Non-pigmented ciliary epithelial cell (primary cell): ENCODE results near the gene PKD2.

Source experiments
- DNase-seq: peaks from one replicate; pipeline ENCODE4 v3.0.0-alpha.2; 2010; ENCODE audit warnings: low read depth

Gene PKD2

GRCh38 chr4:88007304-88008121 is at the start of gene PKD2:
Gene PKD2 (plus strand): TSS chr4:88007635. CDS start chr4:88007734, 99 bp downstream.
- no peak for DNase-seq

DNA sequence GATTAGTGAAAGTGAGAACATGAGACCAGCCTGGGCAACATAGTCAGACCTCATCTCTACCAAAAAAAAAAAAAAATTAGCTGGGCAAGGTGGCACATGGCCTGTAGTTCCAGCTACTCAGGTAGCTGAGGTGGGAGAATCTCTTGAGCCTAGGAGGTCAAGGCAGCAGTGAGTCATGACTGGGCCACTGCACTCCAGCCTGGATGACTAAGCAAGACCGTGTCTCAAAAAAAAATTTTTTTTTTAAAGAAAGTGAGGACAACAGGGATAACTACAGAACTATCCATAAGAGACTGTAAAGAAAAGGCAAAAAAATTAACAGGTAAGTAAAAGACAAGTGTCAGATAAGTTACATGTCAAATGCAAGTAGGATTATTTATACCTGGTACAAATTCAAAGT is 45.4 kb upstream of the PKD2 start:
- DNase-seq = no peak

GRCh38 chr4:87962398-87963146 is 44.9 kb upstream of the PKD2 start:
- no peak for DNase-seq

- no peak for DNase-seq
Observed at GRCh38 chr4:87965501-87965975, 41.9 kb upstream of the PKD2 start.

DNA sequence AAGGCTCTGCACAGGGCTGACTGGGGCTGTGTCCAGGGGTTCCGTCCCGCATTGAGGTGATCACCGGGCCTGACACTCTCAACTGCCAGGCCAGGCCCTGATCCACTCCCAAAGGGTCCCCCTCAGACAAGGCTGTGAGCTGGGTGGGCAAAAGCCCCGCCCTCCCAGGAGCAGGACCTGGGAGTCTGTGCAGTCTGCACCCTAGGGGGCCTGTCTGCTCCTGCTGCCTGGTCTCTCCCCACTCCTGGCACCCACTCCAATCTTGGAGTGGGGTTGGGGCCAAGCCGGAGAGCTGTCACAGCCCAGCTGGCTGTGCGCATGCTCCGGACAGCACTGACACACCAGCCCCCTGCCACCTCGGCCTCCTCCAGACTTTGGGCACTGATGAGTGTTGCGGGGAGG is 41.3 kb upstream of the PKD2 start:
- no peak for DNase-seq

DNA sequence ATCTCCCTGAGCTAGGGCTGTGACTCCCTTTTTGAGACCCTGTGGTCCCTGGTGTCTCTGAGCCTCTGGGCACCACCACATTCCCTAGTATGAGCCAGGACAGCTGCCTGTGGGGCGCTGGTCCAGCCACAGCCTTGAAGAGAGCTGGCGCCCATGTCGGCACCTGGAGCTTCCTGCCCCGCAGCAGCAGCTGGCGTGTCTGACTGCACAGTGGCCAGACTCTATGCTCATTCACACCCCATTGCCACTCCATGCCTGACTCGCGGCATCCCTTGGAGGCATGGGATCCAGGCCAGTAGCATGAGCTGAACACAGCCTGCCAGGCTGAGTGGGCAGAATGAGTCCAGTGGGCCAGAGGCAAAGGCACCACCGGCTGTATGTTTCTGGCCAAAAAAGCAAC is 40.2 kb upstream of the PKD2 start:
- no peak for DNase-seq

- no peak for DNase-seq
Observed at GRCh38 chr4:87970121-87970520, 37.3 kb upstream of the PKD2 start.

DNA sequence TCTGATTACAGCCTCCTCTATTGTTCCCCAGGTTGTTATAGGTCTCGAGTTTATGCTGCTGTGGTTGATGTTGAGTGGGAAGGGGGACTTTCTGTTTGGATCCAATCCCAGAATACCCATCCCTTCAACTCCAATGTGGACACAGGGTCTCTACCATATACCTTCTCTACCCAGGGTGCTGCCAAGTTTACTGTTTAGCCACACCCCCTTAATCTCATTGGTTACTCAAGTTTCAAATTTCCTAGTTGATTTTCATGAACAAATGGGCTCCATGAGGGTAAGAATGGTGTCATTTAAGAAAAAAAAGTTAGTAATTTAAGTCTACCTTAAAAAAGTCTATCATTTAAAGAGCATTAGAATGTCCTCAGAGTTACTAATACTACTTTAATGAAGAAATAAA is 35.6 kb upstream of the PKD2 start:
- DNase-seq = no peak

DNA sequence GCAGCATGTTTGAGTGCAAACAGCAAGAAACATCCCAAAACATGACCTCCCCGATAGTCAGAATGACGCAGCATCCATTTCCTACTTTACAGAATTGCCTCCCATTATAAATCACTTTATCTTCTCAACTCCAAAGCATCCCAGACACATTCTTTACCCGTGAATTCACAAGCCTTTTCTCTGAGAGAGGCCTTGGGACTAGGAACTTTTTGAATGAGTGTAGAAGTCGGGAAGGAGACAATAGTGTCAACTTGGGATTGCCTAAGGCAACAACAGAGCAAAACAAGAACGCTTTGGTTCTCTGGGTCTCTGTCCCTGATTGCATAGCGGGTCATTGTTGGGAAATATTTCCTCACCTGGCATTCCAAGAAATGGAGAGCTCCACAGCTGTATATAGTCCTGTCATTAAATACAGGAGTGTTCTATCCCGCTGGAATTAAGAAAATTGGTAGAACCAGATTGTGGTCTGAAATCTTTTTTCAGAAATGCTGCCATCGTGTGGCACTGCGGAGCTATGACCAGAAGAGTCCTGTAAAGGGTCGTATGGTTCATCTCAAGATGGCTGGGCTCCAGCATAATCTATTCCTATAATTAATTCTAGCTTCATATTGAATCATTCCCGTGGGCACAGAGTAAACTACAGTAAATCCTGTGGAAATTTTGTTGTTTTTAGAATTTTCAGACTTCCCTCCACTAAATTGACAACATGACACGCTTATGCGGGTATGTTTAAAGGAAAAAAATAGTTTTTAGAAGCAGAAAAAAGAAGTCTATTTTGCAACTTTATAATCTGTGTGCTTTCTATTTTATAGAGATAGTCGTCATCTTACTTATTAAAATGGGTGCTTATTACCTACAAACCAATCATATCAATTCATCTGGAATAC is 33.9 kb upstream of the PKD2 start:
- no peak for DNase-seq

GRCh38 chr4:87974856-87975462 is 32.5 kb upstream of the PKD2 start:
- DNase-seq = no peak

- DNase-seq = no peak
Observed at GRCh38 chr4:87975466-87975865, 32.0 kb upstream of the PKD2 start, which contains the start of gene SPP1. Gene SPP1 (plus strand): TSS chr4:87975714. CDS start chr4:87976896, 1,182 bp downstream.

GRCh38 chr4:87977521-87978278 is 29.7 kb upstream of the PKD2 start:
- DNase-seq = no peak

DNA sequence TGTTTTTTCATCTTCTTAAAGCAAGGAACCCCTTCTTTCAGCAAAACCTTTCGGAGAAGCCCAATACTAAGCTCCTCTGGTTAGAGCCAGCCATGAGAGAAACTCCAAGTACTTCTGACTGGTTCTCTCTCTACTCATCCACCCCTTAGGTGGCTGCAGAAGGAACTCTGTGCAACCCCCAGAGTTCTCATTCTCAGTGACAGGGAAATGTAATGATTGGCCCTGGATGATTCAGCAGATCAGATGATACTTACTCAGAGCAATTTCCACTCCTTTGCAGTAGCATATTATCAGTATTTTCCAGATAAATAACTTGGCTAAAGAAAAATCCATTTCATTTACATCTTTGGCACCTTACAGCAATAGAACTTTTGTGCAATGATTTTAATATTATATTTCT is 28.8 kb upstream of the PKD2 start:
- DNase-seq = no peak

DNA sequence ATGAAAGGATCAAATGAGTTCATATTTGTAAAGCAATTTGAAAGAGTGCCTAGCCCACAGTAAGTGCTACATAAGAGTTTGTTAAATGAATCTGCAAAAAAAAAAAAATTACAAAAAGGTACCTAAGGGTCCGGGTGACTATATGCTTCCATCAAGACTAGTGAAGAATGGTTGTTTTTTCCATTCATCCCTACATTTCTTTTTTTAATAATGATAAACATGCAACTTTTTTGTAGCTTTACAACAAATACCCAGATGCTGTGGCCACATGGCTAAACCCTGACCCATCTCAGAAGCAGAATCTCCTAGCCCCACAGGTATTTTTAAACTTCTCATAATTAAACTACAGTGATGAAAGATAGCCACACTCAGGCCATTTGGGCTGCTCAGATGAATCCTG is 27.6 kb upstream of the PKD2 start:
- no peak for DNase-seq

DNA sequence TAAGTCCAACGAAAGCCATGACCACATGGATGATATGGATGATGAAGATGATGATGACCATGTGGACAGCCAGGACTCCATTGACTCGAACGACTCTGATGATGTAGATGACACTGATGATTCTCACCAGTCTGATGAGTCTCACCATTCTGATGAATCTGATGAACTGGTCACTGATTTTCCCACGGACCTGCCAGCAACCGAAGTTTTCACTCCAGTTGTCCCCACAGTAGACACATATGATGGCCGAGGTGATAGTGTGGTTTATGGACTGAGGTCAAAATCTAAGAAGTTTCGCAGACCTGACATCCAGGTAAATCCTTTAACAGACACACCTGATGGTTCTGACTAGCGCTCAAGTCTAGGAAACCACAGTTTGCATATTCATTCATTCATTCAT is 25.9 kb upstream of the PKD2 start:
- DNase-seq = no peak

- DNase-seq = no peak
Observed at GRCh38 chr4:87982036-87982435, 25.4 kb upstream of the PKD2 start.

DNA sequence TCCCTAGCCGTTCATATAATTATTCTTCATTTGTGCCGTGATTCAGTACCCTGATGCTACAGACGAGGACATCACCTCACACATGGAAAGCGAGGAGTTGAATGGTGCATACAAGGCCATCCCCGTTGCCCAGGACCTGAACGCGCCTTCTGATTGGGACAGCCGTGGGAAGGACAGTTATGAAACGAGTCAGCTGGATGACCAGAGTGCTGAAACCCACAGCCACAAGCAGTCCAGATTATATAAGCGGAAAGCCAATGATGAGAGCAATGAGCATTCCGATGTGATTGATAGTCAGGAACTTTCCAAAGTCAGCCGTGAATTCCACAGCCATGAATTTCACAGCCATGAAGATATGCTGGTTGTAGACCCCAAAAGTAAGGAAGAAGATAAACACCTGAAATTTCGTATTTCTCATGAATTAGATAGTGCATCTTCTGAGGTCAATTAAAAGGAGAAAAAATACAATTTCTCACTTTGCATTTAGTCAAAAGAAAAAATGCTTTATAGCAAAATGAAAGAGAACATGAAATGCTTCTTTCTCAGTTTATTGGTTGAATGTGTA is 24.9 kb upstream of the PKD2 start:
- no peak for DNase-seq

GRCh38 chr4:87983996-87984395 is 23.4 kb upstream of the PKD2 start:
- DNase-seq = no peak

DNA sequence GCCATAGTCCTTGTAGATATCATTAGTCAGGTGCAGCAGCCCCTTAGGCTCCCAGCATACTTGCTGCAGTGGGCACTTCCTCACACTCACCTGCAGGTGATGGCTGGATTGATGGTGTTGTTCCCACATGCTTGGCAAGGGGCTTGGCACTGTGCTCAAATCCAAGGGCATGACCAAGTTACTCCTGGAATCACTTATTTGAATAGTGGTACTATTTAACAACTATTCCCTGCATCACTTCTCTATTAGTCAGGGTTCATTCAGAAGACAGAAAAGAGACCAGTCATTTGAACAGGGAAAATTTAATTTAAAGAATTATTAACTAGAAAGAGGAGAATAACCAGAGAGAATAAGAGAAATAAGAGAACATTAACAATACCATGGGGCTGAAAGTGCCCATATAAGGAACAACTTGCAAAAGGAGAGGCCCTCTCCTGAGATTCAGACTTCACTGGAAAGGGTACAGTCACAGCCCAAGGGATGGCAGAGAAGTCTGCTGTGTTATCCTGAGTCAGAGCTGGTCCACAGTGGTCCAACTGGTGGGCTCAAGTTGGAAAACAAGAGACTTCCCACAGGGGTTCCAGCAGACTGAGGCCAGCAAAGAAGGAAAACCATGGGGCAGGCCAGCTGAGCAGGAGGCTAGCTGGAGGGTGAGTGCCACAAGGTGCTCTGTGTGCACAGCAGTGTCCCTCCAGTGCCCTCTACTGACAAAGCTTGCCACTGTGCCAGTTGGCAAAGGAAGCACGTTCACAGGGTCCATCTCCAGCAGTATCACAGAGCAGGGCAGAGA is 22.1 kb upstream of the PKD2 start:
- DNase-seq = no peak

DNA sequence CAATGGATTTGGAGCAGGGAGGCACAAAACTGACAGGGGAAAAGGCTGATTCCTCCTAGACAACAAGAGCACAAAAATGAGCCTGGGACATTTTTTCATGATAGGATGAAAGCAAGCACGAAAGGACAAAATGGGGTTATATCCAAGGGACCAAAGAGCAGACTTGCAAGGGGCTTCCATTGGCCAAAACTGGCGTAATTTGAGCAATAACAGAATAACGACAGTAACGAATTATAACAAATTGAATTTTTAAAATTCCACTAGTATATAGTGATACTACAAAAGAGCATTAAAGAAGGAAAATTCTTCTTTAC is 21.6 kb upstream of the PKD2 start:
- DNase-seq = no peak
